DOHH2 (cell line): Measurements from ENCODE around the gene RBM47.

Source experiments
- H3F3A ChIP-seq: fragments of 200-600 bp; sonication (generic), shearing (Covaris generic); 2 replicates; pipeline ENCODE4 v1.6.0; 2016; ENCODE audit warnings: antibody characterized with exemption, mild to moderate bottlenecking; ENCODE audit not compliant: control insufficient read depth, insufficient read depth
- H3K27ac ChIP-seq: fragments of 200-600 bp; sonication (generic); 2 replicates; pipeline ENCODE4 v1.5.1; 2014; ENCODE audit warnings: low read depth, mild to moderate bottlenecking, low read length, moderate library complexity
- H3K27me3 ChIP-seq: fragments of 200-600 bp; sonication (generic); 2 replicates; pipeline ENCODE4 v1.6.1; 2014; ENCODE audit warnings: mild to moderate bottlenecking, low read length, mixed read lengths; ENCODE audit not compliant: control insufficient read depth
- H3K36me3 ChIP-seq: fragments of 200-600 bp; sonication (generic); 2 replicates; pipeline ENCODE4 v1.6.1; 2014; ENCODE audit warnings: mild to moderate bottlenecking, low read length, moderate library complexity, mixed read lengths; ENCODE audit not compliant: control insufficient read depth
- H3K4me1 ChIP-seq: fragments of 200-600 bp; sonication (generic); 2 replicates; pipeline ENCODE4 v1.6.1; 2014; ENCODE audit warnings: mild to moderate bottlenecking, low read length, mixed read lengths; ENCODE audit not compliant: control insufficient read depth
- H3K4me2 ChIP-seq: fragments of 200-600 bp; sonication (generic); 2 replicates; pipeline ENCODE4 v1.6.0; 2014; ENCODE audit warnings: mild to moderate bottlenecking, low read length, moderate library complexity
- H3K4me3 ChIP-seq: fragments of 200-600 bp; sonication (generic); 2 replicates; pipeline ENCODE4 v1.5.1; 2014; ENCODE audit warnings: mild to moderate bottlenecking, low read length, mixed read lengths
- H3K79me2 ChIP-seq: fragments of 200-600 bp; sonication (generic); 2 replicates; pipeline ENCODE4 v1.6.1; 2014; ENCODE audit warnings: mild to moderate bottlenecking, low read length, mixed read lengths; ENCODE audit not compliant: control insufficient read depth
- H3K9me2 ChIP-seq: fragments of 200-600 bp; sonication (generic); replicated peaks from 2 replicates; pipeline ENCODE4 v1.6.1; 2014; ENCODE audit warnings: mild to moderate bottlenecking, low read length, mixed read lengths; ENCODE audit not compliant: control insufficient read depth
- H3K9me3 ChIP-seq: fragments of 200-600 bp; sonication (generic); 2 replicates; pipeline ENCODE4 v1.6.1; 2014; ENCODE audit warnings: antibody characterized with exemption, low read length, mixed read lengths; ENCODE audit not compliant: control insufficient read depth, insufficient read depth
- H4K20me1 ChIP-seq: fragments of 200-600 bp; sonication (generic); 2 replicates; pipeline ENCODE4 v1.6.0; 2014; ENCODE audit warnings: low read depth, mild to moderate bottlenecking, antibody characterized with exemption, low read length, moderate library complexity; ENCODE audit not compliant: control insufficient read depth, insufficient read depth
- EZH2phosphoT487 ChIP-seq: fragments of 200-600 bp; sonication (generic); IDR thresholded peaks from 2 replicates; pipeline ENCODE4 v1.6.1; 2017; ENCODE audit warnings: borderline replicate concordance, mild to moderate bottlenecking, antibody characterized with exemption, low read length, moderate library complexity, mixed read lengths
- TF ChIP-seq, protein P1 (sequence below): fragments of 200-600 bp; sonication (generic); IDR thresholded peaks from one replicate; pipeline ENCODE4 v1.5.1; 2014; ENCODE audit warnings: antibody characterized with exemption, mild to moderate bottlenecking, low read depth, low read length; ENCODE audit not compliant: poor library complexity, severe bottlenecking

RBM47 gene

GRCh38 chr4:40421839-40422708, 207.6 kb downstream of the RBM47 start:
- Histone ChIP-seq H3F3A (no peaks in the 10 kb centered on the region), H3K9me2 (no peaks in the 10 kb centered on the region), H3K79me2 (no peaks in the 10 kb centered on the region), H3K36me3 (no peaks in the 10 kb centered on the region), H3K4me2 (no peak overlapping the region), H3K9me3 (no peaks in the 10 kb centered on the region; the same call in 1 of the 2 replicates), H4K20me1 (no peaks in the 10 kb centered on the region), H3K4me1 (no peaks in the 10 kb centered on the region), H3K27ac (no peak overlapping the region), H3K27me3 (no peaks in the 10 kb centered on the region), H3K4me3 (no peak overlapping the region)
- TF ChIP-seq EZH2phosphoT487 = no peak
- TF ChIP-seq, protein P1, sequence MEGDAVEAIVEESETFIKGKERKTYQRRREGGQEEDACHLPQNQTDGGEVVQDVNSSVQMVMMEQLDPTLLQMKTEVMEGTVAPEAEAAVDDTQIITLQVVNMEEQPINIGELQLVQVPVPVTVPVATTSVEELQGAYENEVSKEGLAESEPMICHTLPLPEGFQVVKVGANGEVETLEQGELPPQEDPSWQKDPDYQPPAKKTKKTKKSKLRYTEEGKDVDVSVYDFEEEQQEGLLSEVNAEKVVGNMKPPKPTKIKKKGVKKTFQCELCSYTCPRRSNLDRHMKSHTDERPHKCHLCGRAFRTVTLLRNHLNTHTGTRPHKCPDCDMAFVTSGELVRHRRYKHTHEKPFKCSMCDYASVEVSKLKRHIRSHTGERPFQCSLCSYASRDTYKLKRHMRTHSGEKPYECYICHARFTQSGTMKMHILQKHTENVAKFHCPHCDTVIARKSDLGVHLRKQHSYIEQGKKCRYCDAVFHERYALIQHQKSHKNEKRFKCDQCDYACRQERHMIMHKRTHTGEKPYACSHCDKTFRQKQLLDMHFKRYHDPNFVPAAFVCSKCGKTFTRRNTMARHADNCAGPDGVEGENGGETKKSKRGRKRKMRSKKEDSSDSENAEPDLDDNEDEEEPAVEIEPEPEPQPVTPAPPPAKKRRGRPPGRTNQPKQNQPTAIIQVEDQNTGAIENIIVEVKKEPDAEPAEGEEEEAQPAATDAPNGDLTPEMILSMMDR = no peak

GRCh38 chr4:40419231-40419912, 210.3 kb downstream of the RBM47 start:
- no peak for TF ChIP-seq EZH2phosphoT487
- TF ChIP-seq, protein P1 = no peak
- Histone ChIP-seq H4K20me1 (no peaks in the 10 kb centered on the region), H3F3A (no peaks in the 10 kb centered on the region), H3K4me1 (no peaks in the 10 kb centered on the region), H3K27ac (no peak overlapping the region), H3K27me3 (no peaks in the 10 kb centered on the region), H3K79me2 (no peaks in the 10 kb centered on the region), H3K4me3 (no peak overlapping the region), H3K9me2 (no peaks in the 10 kb centered on the region), H3K9me3 (no peaks in the 10 kb centered on the region; the same call in 1 of the 2 replicates), H3K36me3 (no peaks in the 10 kb centered on the region), H3K4me2 (no peak overlapping the region)

DNA sequence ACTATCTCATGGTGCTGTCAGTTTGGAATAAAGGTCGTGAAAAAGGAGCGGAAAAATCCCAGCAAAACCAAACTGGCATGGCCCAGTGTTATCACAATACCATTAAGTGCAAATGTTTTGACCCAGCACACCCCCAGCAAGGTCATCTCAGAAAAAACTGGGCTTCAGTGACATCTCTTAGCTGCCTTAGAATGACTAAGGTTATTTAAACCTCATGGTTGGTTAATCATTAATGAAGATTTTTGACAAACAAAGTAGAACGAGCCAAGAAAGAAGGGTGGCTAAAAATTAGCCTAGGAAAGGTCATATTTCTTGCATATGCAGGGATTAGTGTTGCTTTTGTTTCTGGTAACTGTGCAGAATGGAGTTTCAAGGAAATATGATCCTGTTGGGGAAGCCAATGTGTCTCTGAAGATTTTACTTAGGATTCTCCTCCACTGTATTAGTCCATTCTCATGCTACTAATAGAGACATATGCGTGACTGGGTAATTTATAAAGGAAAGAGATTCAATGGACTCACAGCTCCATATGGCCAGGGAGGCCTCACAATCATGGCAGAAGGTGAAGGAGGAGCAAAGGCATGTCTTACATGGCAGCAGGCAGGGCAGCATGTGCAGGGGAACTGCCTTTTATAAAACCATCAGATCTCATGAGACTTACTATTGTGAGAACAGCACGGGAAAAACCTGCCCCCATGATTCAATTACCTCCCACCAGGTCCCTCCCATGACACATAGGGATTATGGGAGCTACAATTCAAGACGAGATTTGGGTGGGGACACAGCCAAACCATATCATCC, 211.0 kb downstream of the RBM47 start:
- H3K79me2 ChIP-seq = no peaks in the 10 kb centered on the region
- no peaks in the 10 kb centered on the region; the same call in 1 of the 2 replicates for H3K9me3 ChIP-seq
- H3K4me3 ChIP-seq = no peak overlapping the region
- no peak overlapping the region for H3K4me2 ChIP-seq
- no peak for TF ChIP-seq EZH2phosphoT487
- TF ChIP-seq, protein P1 = no peak
- H3K27me3 ChIP-seq = no peaks in the 10 kb centered on the region
- H3F3A ChIP-seq = no peaks in the 10 kb centered on the region
- no peak overlapping the region for H3K27ac ChIP-seq
- no peaks in the 10 kb centered on the region for H3K36me3 ChIP-seq
- H3K4me1 ChIP-seq = no peaks in the 10 kb centered on the region
- H4K20me1 ChIP-seq = no peaks in the 10 kb centered on the region
- H3K9me2 ChIP-seq = no peaks in the 10 kb centered on the region
